Keratinocyte (primary cell): ENCODE data around the gene ANKRD36.
"Not testable (repeated sequence)": the region's sequence is repeated elsewhere in the genome, so short reads cannot be mapped to it uniquely, and the experiment has no call there.

Experiments used
- CTCF ChIP-seq, 3 experiments: IDR thresholded peaks in 1 of 3; conservative IDR thresholded peaks in 1 of 3; optimal IDR thresholded peaks in 1 of 3; 2 replicates in 2 of 3; 3 replicates in 1 of 3; pipeline versions ENCODE3 to v1.5.1; 2011; ENCODE audit warnings: low read length in 3 of 3, mild to moderate bottlenecking in 3 of 3, moderate library complexity in 2 of 3, control low read depth in 1 of 3, inconsistent platforms in 1 of 3; ENCODE audit not compliant: insufficient read depth in 2 of 3; ENCODE audit errors: extremely low read depth in 1 of 3
- EZH2 ChIP-seq: IDR thresholded peaks from one replicate; pipeline ENCODE4 v1.6.1; 2012; ENCODE audit warnings: inconsistent platforms, mild to moderate bottlenecking, low read length, moderate library complexity

- TF ChIP-seq CTCF (optimal IDR thresholded peaks at IDR 0.05 in 1 of 3, IDR thresholded peaks at IDR 0.05 in 1 of 3, conservative IDR thresholded peaks at IDR 0.05 in 1 of 3; ENCODE audit: extremely low read depth in 1 of 3, insufficient read depth in 2 of 3, low read length in 3 of 3); EZH2: not testable (repeated sequence)
Measured at GRCh38 chr2:97230848-97231585, 118.1 kb downstream of the ANKRD36 start.
